ENCODE measurements around the gene SLC15A1. TPM values are rescaled to one million over a fixed set of nuclear protein-coding genes. Genes with fewer than 3 reads are reported as not detected.

Gene SLC15A1
- total RNA-seq, 4 donors from 2014 or later = 0.19 to 5.3 (median 2.3) TPM

DNA sequence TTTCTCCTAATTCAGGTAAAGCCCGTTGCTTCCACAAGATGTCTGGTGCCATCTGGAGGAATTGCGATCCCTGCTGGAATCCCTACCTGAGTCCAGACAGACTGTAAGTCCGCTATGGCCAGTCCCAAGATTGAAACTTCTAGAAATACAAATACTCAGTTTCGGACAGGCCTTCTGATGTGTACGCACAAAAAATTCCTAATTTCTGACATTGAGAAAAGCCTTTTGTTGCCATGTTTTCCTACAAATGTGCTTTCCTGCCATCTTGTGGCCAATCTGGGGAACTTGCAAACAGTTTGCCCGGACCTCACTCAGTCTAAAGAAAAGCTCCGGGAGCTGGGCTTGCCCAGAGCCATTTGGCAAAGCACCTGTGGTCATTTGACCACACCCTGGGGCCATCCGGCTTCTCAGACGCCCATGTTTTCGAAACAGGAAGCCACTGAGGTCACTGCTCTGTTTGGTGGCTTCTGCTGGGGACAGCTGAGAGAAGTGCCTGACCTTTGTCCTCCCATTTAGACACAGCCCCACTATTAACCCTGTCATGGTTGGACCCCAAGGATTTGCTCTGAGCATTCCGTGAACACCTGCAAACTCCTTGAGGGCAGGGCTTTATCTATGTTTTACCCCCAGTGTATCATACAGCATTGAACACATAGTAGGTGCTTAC lies 79.4 kb downstream of the SLC15A1 start:
- DNase-seq = no peak
- H3K36me3 ChIP-seq = no peaks in the 10 kb centered on the region
- no peaks in the 10 kb centered on the region for H3K9me3 ChIP-seq
- no peak overlapping the region for H3K4me3 ChIP-seq
- peaks cover 0 to 42% (median 8%) of the 10 kb centered on the region in 3 donors for H3K4me1 ChIP-seq
- no peak overlapping the region for H3K27ac ChIP-seq
- intact Hi-C loops (cut with DNase I) = loop anchor here (5.0 kb wide), 1 partner anchor 226 kb away; no protein-coding TSS in a partner anchor
- H3K27me3 ChIP-seq = no peaks in the 10 kb centered on the region
- 14% methylated on average over 11 of the region's 11 CpGs for WGBS, 2 donors
- TF ChIP-seq, protein P1, sequence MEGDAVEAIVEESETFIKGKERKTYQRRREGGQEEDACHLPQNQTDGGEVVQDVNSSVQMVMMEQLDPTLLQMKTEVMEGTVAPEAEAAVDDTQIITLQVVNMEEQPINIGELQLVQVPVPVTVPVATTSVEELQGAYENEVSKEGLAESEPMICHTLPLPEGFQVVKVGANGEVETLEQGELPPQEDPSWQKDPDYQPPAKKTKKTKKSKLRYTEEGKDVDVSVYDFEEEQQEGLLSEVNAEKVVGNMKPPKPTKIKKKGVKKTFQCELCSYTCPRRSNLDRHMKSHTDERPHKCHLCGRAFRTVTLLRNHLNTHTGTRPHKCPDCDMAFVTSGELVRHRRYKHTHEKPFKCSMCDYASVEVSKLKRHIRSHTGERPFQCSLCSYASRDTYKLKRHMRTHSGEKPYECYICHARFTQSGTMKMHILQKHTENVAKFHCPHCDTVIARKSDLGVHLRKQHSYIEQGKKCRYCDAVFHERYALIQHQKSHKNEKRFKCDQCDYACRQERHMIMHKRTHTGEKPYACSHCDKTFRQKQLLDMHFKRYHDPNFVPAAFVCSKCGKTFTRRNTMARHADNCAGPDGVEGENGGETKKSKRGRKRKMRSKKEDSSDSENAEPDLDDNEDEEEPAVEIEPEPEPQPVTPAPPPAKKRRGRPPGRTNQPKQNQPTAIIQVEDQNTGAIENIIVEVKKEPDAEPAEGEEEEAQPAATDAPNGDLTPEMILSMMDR (IDR thresholded peaks at IDR 0.05) = peak; percentile 75 to 89 (median 84)
- TF ChIP-seq POLR2A (IDR thresholded peaks at IDR 0.05) = no peak

DNA sequence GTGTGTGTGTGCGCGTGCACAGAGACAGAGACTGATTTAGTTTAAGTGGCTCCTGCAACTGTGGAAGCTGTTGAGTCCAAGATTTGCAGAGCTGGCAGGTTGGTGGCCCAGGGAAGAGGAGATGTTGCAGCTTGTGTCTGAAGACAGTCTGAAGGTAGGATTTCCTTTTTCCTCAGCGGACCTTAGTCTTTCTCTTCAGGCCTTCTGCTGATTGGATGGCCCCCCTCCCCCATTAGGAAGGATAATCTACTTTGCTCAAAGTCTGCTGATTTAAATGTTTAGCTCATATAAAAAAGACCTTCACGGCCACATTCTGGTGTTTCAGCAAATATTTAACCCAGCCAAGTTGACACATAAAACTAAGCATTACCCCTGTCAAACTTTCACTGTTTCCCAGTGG lies 84.3 kb downstream of the SLC15A1 start:
- Histone ChIP-seq H3K27me3 (no peaks in the 10 kb centered on the region), H3K4me1 (peaks cover 0 to 20% (median 6%) of the 10 kb centered on the region in 3 donors), H3K36me3 (no peaks in the 10 kb centered on the region), H3K27ac (no peak overlapping the region), H3K4me3 (no peak overlapping the region), H3K9me3 (no peaks in the 10 kb centered on the region)
- TF ChIP-seq, protein P1 (IDR thresholded peaks at IDR 0.05) = no peak
- TF ChIP-seq POLR2A (IDR thresholded peaks at IDR 0.05) = no peak
- intact Hi-C loops (cut with DNase I) = no loop called here
- DNase-seq = no peak
- 91 to 93% methylated on average over 4 of the region's 4 CpGs for WGBS, 2 donors

GRCh38 chr13:98665638-98665995 lies 86.9 kb downstream of the SLC15A1 start:
- intact Hi-C loops (cut with DNase I) = no loop called here
- no peaks in the 10 kb centered on the region for H3K36me3 ChIP-seq
- H3K27me3 ChIP-seq = no peaks in the 10 kb centered on the region
- H3K4me3 ChIP-seq = no peak overlapping the region
- no peak for DNase-seq
- no peak for TF ChIP-seq POLR2A (IDR thresholded peaks at IDR 0.05)
- TF ChIP-seq, protein P1 (IDR thresholded peaks at IDR 0.05) = no peak
- H3K9me3 ChIP-seq = no peaks in the 10 kb centered on the region
- no peak overlapping the region for H3K27ac ChIP-seq
- H3K4me1 ChIP-seq = peaks cover 0 to 14% (median 0%) of the 10 kb centered on the region in 3 donors

- Histone ChIP-seq H3K4me3 (no peak overlapping the region), H3K9me3 (no peaks in the 10 kb centered on the region), H3K4me1 (peaks cover 0 to 14% (median 0%) of the 10 kb centered on the region in 3 donors), H3K36me3 (no peaks in the 10 kb centered on the region), H3K27ac (no peak overlapping the region), H3K27me3 (no peaks in the 10 kb centered on the region)
- intact Hi-C loops (cut with DNase I) = no loop called here
- 25 to 45% methylated on average over 3 of the region's 3 CpGs for WGBS, 2 donors
- no peak for DNase-seq
- TF ChIP-seq, protein P1 (IDR thresholded peaks at IDR 0.05) = no peak
- TF ChIP-seq POLR2A (IDR thresholded peaks at IDR 0.05) = no peak
These were observed 87.4 kb downstream of the SLC15A1 start for GRCh38 chr13:98664924-98665637.

DNA sequence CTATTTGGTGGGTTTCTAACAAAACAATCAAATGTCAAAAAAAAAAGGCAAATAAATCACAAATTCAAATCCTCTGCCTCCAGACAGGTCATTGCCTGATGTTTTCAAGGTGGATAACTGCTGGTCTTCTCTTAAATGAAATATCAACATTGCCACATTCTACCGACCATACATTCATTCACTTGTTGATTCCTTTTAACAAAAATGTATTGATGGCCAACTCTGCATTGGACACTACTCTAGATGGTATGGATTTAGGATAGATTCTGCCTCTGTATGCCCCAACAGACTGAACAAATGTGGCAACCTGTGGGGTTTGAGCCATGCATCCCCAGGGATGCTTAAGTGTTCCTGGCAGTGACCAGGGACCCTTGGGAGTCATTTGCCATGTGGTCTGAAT lies 88.0 kb downstream of the SLC15A1 start:
- Histone ChIP-seq H3K4me3 (no peak overlapping the region), H3K27me3 (no peaks in the 10 kb centered on the region), H3K36me3 (no peaks in the 10 kb centered on the region), H3K27ac (peak overlapping the region in 1 of 4 donors; percentile 49), H3K4me1 (peaks cover 0 to 14% (median 0%) of the 10 kb centered on the region in 3 donors), H3K9me3 (no peaks in the 10 kb centered on the region)
- intact Hi-C loops (cut with DNase I) = no loop called here
- 86 to 88% methylated on average over 1 of the region's 1 CpG for WGBS, 2 donors
- DNase-seq = no peak
- TF ChIP-seq, protein P1 (IDR thresholded peaks at IDR 0.05) = no peak
- TF ChIP-seq POLR2A (IDR thresholded peaks at IDR 0.05) = no peak

Data from esophagus squamous epithelium (tissue), 5 donors.